H1 (cell line): ENCODE data around the gene DNM2. TPM values are rescaled to one million over a fixed set of nuclear protein-coding genes. Genes with fewer than 3 reads are reported as not detected.

Experiments used
- CTCF ChIA-PET: fragments of 300-600 bp; sonication (Branson Sonifier 250); formaldehyde crosslinking; loops from one replicate; lab custom pipeline; 2021; ENCODE audit not compliant: partially characterized antibody; lab: Charles Lee
- POLR2A ChIA-PET: fragments of 300-600 bp; sonication (Branson Sonifier 250); formaldehyde crosslinking; loops from one replicate; lab custom pipeline; 2021; ENCODE audit warnings: inconsistent platforms; ENCODE audit not compliant: partially characterized antibody; lab: Charles Lee
- DNase-seq, 2 experiments: peaks; one replicate each; pipeline versions ENCODE4 v3.0.0 to v3.0.0-alpha.2; 2010 to 2022; ENCODE audit warnings: low spot score in 2 of 2, low read depth in 1 of 2, mixed read lengths in 1 of 2
- FAIRE-seq: peaks from 2 replicates; lab custom pipeline; 2011; peaks lifted over from hg19 to GRCh38; lab: Jason Lieb, UNC
- H2AFZ ChIP-seq: 2 replicates; pipeline ENCODE4 v1.8.1; 2012; ENCODE audit warnings: low read length, inconsistent platforms
- H2AK5ac ChIP-seq: 2 replicates; pipeline ENCODE4 v1.6.1; 2013; ENCODE audit warnings: low read depth, low read length
- H2BK120ac ChIP-seq: replicated peaks from 2 replicates; pipeline ENCODE3; 2013; ENCODE audit warnings: low read depth, low read length, inconsistent platforms
- H2BK12ac ChIP-seq: 2 replicates; pipeline ENCODE4 v1.6.1; 2013; ENCODE audit warnings: low read depth, low read length
- H2BK15ac ChIP-seq: 2 replicates; pipeline ENCODE4 v1.6.1; 2013; ENCODE audit warnings: low read length
- H2BK20ac ChIP-seq: 2 replicates; pipeline ENCODE4 v1.6.1; 2013; ENCODE audit warnings: low read length
- H2BK5ac ChIP-seq: 2 replicates; pipeline ENCODE4 v1.6.1; 2013; ENCODE audit warnings: low read depth, low read length
- H3K14ac ChIP-seq: 2 replicates; pipeline ENCODE4 v1.6.1; 2013; ENCODE audit warnings: inconsistent platforms; ENCODE audit not compliant: insufficient read length
- H3K18ac ChIP-seq: 2 replicates; pipeline ENCODE4 v1.6.1; 2013; ENCODE audit warnings: low read length; ENCODE audit errors: extremely low read depth
- H3K23ac ChIP-seq: 2 replicates; pipeline ENCODE4 v1.6.1; 2013; ENCODE audit warnings: inconsistent platforms; ENCODE audit not compliant: insufficient read length
- H3K23me2 ChIP-seq: 2 replicates; pipeline ENCODE4 v1.6.1; 2013; ENCODE audit warnings: low read depth, low read length
- H3K27ac ChIP-seq: 2 replicates; pipeline ENCODE4 v1.6.1; 2011; ENCODE audit warnings: low read depth, low read length, inconsistent platforms
- H3K27me3 ChIP-seq, 4 experiments: replicated peaks in 1 of 4; 1 replicate in 1 of 4; 2 replicates in 3 of 4; pipeline versions ENCODE4 v1.6.1 to v1.8.1; 2011 to 2013; ENCODE audit warnings: low read length in 3 of 4, mild to moderate bottlenecking in 3 of 4, inconsistent platforms in 2 of 4, mixed read lengths in 2 of 4, moderate library complexity in 1 of 4; ENCODE audit not compliant: control insufficient read depth in 3 of 4, insufficient read depth in 3 of 4; ENCODE audit errors: extremely low read depth in 1 of 4
- H3K36me3 ChIP-seq, 4 experiments: 2 replicates each; pipeline versions ENCODE4 v1.6.1 to v1.8.1; 2011 to 2013; ENCODE audit warnings: mild to moderate bottlenecking in 4 of 4, low read length in 3 of 4, moderate library complexity in 2 of 4, control low read depth in 1 of 4, inconsistent platforms in 1 of 4; ENCODE audit not compliant: insufficient read depth in 4 of 4, control insufficient read depth in 2 of 4
- H3K4ac ChIP-seq: replicated peaks from 2 replicates; pipeline ENCODE3; 2013; ENCODE audit warnings: low read length, low read depth, mixed read lengths, inconsistent platforms; ENCODE audit not compliant: insufficient read length
- H3K4me1 ChIP-seq, 4 experiments: replicated peaks in 1 of 4; 1 replicate in 1 of 4; 2 replicates in 3 of 4; pipeline versions ENCODE4 v1.6.1 to v1.8.1; 2011 to 2013; ENCODE audit warnings: low read length in 3 of 4, inconsistent platforms in 2 of 4, mixed read lengths in 1 of 4; ENCODE audit not compliant: insufficient read depth in 4 of 4, control insufficient read depth in 3 of 4
- H3K4me2 ChIP-seq, 2 experiments: 2 replicates each; pipeline versions ENCODE4 v1.6.1 to v1.8.1; 2011 to 2013; ENCODE audit warnings: low read depth in 2 of 2, low read length in 2 of 2, control low read depth in 1 of 2, inconsistent platforms in 1 of 2, mild to moderate bottlenecking in 1 of 2; ENCODE audit not compliant: insufficient read depth in 1 of 2
- H3K4me3 ChIP-seq, 4 experiments: fragments of 200-600, 300-600 bp in 1 of 4; sonication (generic), shearing (Covaris generic), sonication (Bioruptor Twin) in 1 of 4; 2 replicates each; pipeline versions ENCODE4 v1.5.1 to v1.8.1; 2011 to 2016; ENCODE audit warnings: low read length in 4 of 4, low read depth in 3 of 4, control low read depth in 2 of 4, inconsistent platforms in 2 of 4, mild to moderate bottlenecking in 2 of 4, mixed read lengths in 1 of 4, moderate library complexity in 1 of 4; ENCODE audit not compliant: insufficient read depth in 2 of 4; ENCODE audit errors: extremely low read depth in 1 of 4
- H3K56ac ChIP-seq: replicated peaks from 2 replicates; pipeline ENCODE3; 2013; ENCODE audit warnings: low read depth, mild to moderate bottlenecking, mixed read lengths, low read length, inconsistent platforms; ENCODE audit not compliant: insufficient read length
- H3K79me1 ChIP-seq: 2 replicates; pipeline ENCODE4 v1.6.1; 2013; ENCODE audit warnings: low read depth, low read length, control low read depth
- H3K79me2 ChIP-seq, 2 experiments: 2 replicates each; pipeline versions ENCODE4 v1.6.1 to v1.8.1; 2012 to 2013; ENCODE audit warnings: low read length in 2 of 2, mild to moderate bottlenecking in 2 of 2, inconsistent platforms in 1 of 2; ENCODE audit not compliant: insufficient read depth in 2 of 2, control insufficient read depth in 1 of 2
- H3K9ac ChIP-seq, 4 experiments: replicated peaks in 1 of 4; 1 replicate in 1 of 4; 2 replicates in 3 of 4; pipeline versions ENCODE4 v1.6.1 to v1.8.1; 2011 to 2013; ENCODE audit warnings: low read depth in 3 of 4, low read length in 3 of 4, control low read depth in 2 of 4, mild to moderate bottlenecking in 2 of 4, moderate library complexity in 2 of 4, inconsistent platforms in 1 of 4; ENCODE audit errors: extremely low read depth in 1 of 4
- H3K9me3 ChIP-seq, 2 experiments: 2 replicates each; pipeline versions ENCODE4 v1.6.1 to v1.8.1; 2012 to 2013; ENCODE audit warnings: mild to moderate bottlenecking in 2 of 2, moderate library complexity in 2 of 2, control low read depth in 1 of 2, inconsistent platforms in 1 of 2, low read depth in 1 of 2, low read length in 1 of 2, mixed read lengths in 1 of 2; ENCODE audit not compliant: insufficient read depth in 2 of 2
- H4K20me1 ChIP-seq, 2 experiments: replicated peaks in 1 of 2; 2 replicates each; pipeline versions ENCODE3 to v1.8.1; 2011 to 2013; ENCODE audit warnings: inconsistent platforms in 2 of 2, low read length in 2 of 2, mild to moderate bottlenecking in 1 of 2; ENCODE audit not compliant: insufficient read depth in 2 of 2, control insufficient read depth in 1 of 2
- H4K5ac ChIP-seq: 2 replicates; pipeline ENCODE4 v1.6.1; 2013; ENCODE audit warnings: low read length, low read depth, mixed read lengths, inconsistent platforms; ENCODE audit not compliant: insufficient read length
- H4K8ac ChIP-seq: 2 replicates; pipeline ENCODE4 v1.8.0; 2013; ENCODE audit warnings: mild to moderate bottlenecking, moderate library complexity, low read length, inconsistent platforms; ENCODE audit not compliant: insufficient read depth; ENCODE audit errors: extremely low read depth
- H4K91ac ChIP-seq: replicated peaks from 2 replicates; pipeline ENCODE3; 2013; ENCODE audit warnings: low read length, mixed read lengths, inconsistent platforms; ENCODE audit not compliant: insufficient read length
- WGBS, 2 experiments: shearing (Covaris generic) in 1 of 2; methylation state at CpG; one replicate each; pipeline versions ENCODE4 v1.1.6 to v1.1.7; 2013 to 2015; ENCODE audit warnings: low lambda C conversion rate in 2 of 2, mixed read lengths in 2 of 2, inconsistent platforms in 1 of 2, low coverage in 1 of 2, missing lambda C conversion rate in 1 of 2; ENCODE audit not compliant: insufficient replicate concordance in 2 of 2, insufficient coverage in 1 of 2, insufficient read length in 1 of 2; ENCODE audit errors: extremely low coverage in 1 of 2, missing lambda C conversion rate in 1 of 2; 5-methylcytosine and 5-hydroxymethylcytosine counted together
- polyA plus RNA-seq, 7 experiments: library from polyadenylated mRNA; depleted of rRNA in 3 of 7; stranded (reverse) in 5 of 7; unstranded in 2 of 7; fragments of >200 nt in 5 of 7; fragments of 200-250 nt in 2 of 7; gene quantifications; 1 replicate in 5 of 7; 2 replicates in 1 of 7; 4 replicates in 1 of 7; pipeline versions ENCODE4 v1.2.1 to v1.2.3, GENCODE V29; 2011 to 2013; ENCODE audit warnings: missing spikeins in 2 of 7, mixed read lengths in 2 of 7
- total RNA-seq: library from RNA; stranded (reverse); fragmentation: NEBNext Ultra II Directional; extraction: Animal tissue kit (Norgen Biotek cat#: 25700); gene quantifications from 2 replicates; pipeline ENCODE4 v1.2.1, GENCODE V29; 2021
- TF ChIP-seq, protein P1 (sequence below): IDR thresholded peaks from 2 replicates; pipeline ENCODE4 v1.6.1; 2011; ENCODE audit warnings: low read length, improper control_type of control experiment

DNM2 gene
- total and polyA plus RNA-seq, 2 of the 8 experiments (the other 6 are each of a cell fraction or from before 2014, with no cell fraction given): 61.9 to 120 TPM

DNA sequence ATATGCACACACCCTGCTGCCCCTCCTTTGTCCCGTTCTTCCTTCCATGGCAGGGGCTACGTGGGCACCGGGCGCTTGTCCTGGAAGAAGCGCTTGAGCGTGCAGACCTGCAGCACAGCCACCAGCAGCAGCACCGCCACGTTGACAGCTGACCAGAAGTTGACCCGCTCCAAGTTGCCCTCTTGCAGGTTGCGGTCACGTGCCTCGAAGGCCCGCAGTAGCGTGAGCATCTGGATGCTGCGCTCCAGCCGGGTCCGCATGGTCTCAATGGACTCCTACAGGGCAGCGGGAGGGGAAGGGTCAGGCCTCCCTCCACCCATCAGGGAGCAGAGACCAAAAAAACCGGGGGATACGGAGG lies 115.0 kb downstream of the DNM2 start:
- WGBS, 2 experiments: 95% methylated on average over 20 of the region's 20 CpGs; no CpG with 5 or more reads in 1 of the 2 experiments
- Histone ChIP-seq H3K79me1 (peaks cover 4% of the 10 kb centered on the region; the same call in 1 of the 2 replicates), H3K27me3 (peaks cover 0 to 4% (median 0%) of the 10 kb centered on the region in 4 experiments; a peak in 1 of 7 replicates), H2BK20ac (no peak overlapping the region), H2BK120ac (no peak overlapping the region), H2BK5ac (no peak overlapping the region), H3K36me3 (peaks cover 0 to 21% (median 7%) of the 10 kb centered on the region in 4 experiments; a peak in 6 of 8 replicates), H2BK15ac (no peak overlapping the region), H3K4me1 (peaks cover 0 to 10% (median 6%) of the 10 kb centered on the region in 4 experiments; a peak in 6 of 7 replicates), H3K23me2 (peaks cover 8% of the 10 kb centered on the region; the same call in 1 of the 2 replicates), H3K27ac (no peak overlapping the region), H4K91ac (no peak overlapping the region), H2AK5ac (no peak overlapping the region), H4K8ac (no peak overlapping the region), H2BK12ac (no peak overlapping the region), H3K9ac (no peak overlapping the region), H2AFZ (no peak overlapping the region), H3K14ac (no peak overlapping the region), H3K56ac (no peak overlapping the region), H3K4me3 (no peak overlapping the region), H3K4me2 (no peak overlapping the region), H3K79me2 (no peaks in the 10 kb centered on the region), H3K9me3 (peaks cover 0 to 4% of the 10 kb centered on the region in 2 experiments; a peak in 1 of 4 replicates), H4K5ac (no peak overlapping the region), H3K4ac (no peak overlapping the region), H3K23ac (no peak overlapping the region), H4K20me1 (peaks cover 0 to 10% of the 10 kb centered on the region in 2 experiments), H3K18ac (no peak overlapping the region)
- FAIRE-seq: no peak
- ChIA-PET CTCF (interaction anchor here (1.7 kb wide), 1 partner anchor 11 kb away, joined by 4 read pairs; no protein-coding TSS in a partner anchor), POLR2A (interaction anchor here (0.9 to 1.3 kb wide), 2 partner anchors 13 to 177 kb away, joined by 3 read pairs; no protein-coding TSS in a partner anchor)
- no peak for DNase-seq
- TF ChIP-seq, protein P1, sequence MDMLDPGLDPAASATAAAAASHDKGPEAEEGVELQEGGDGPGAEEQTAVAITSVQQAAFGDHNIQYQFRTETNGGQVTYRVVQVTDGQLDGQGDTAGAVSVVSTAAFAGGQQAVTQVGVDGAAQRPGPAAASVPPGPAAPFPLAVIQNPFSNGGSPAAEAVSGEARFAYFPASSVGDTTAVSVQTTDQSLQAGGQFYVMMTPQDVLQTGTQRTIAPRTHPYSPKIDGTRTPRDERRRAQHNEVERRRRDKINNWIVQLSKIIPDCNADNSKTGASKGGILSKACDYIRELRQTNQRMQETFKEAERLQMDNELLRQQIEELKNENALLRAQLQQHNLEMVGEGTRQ: no peak
